Testis (tissue), 3 donors: ENCODE measurements around the gene GRM4. TPM values are rescaled to one million over a fixed set of nuclear protein-coding genes. Genes with fewer than 3 reads are reported as not detected.

ENCODE experiments used
- DNase-seq: peaks from one replicate; pipeline ENCODE4 v3.0.0-alpha.2; 2019
- H3K27ac ChIP-seq, 2 donors: fragments of 200-600 bp; sonication (generic); one replicate each; pipeline ENCODE4 v1.5.1; 2019
- H3K27me3 ChIP-seq: fragments of 200-600 bp; sonication (generic); one replicate; pipeline ENCODE4 v1.5.1; 2019
- H3K36me3 ChIP-seq: fragments of 200-600 bp; sonication (generic); one replicate; pipeline ENCODE4 v1.5.1; 2017; ENCODE audit warnings: low read depth; ENCODE audit errors: missing control alignments
- H3K4me1 ChIP-seq: fragments of 200-600 bp; sonication (generic); one replicate; pipeline ENCODE4 v1.5.1; 2019
- H3K4me3 ChIP-seq, 2 donors: fragments of 200-600 bp; sonication (generic); one replicate each; pipeline ENCODE4 v1.5.1; 2017 to 2019
- H3K9me3 ChIP-seq: fragments of 200-600 bp; sonication (generic); one replicate; pipeline ENCODE4 v1.5.1; 2017
- CTCF ChIP-seq, 3 experiments: fragments of 450-650 bp in 2 of 3; fragments of 200-600 bp in 1 of 3; sonication (generic) in 1 of 3; IDR thresholded peaks; one replicate each; pipeline ENCODE4 v1.5.1; 2016 to 2019; ENCODE audit warnings: antibody characterized with exemption in 3 of 3, mild to moderate bottlenecking in 2 of 3, moderate library complexity in 1 of 3
- POLR2A ChIP-seq: fragments of 450-650 bp; IDR thresholded peaks from one replicate; pipeline ENCODE4 v1.6.1; 2017; ENCODE audit warnings: antibody characterized with exemption, mild to moderate bottlenecking, moderate library complexity
- WGBS, 2 donors: methylation state at CpG; one replicate each; pipeline ENCODE4 v1.1.5; 2018; 5-methylcytosine and 5-hydroxymethylcytosine counted together
- intact Hi-C: fragments of 100-400 bp; cut with DNase I; formaldehyde crosslinking; loops from one replicate; pipeline ENCODE4 v1.15.1; 2023; ENCODE audit warnings: low total_unique reads
- polyA plus RNA-seq: library from polyadenylated mRNA; stranded (reverse); fragments of 350-450 nt; fragmentation: Illumina TruSeq; extraction: RNeasy Lipid Tissue Mini Kit (QIAGEN cat#74804); gene quantifications from one replicate; pipeline ENCODE4 v1.2.3, GENCODE V29; 2014; ENCODE audit warnings: low read depth, low replicate concordance; ENCODE audit not compliant: insufficient read depth
- total RNA-seq, 2 donors: library from RNA; depleted of rRNA; stranded (reverse); fragments of >200 nt; gene quantifications; one replicate each; pipeline ENCODE4 v1.2.3, GENCODE V29; 2016

GRM4 gene
- total and polyA plus RNA-seq, 3 donors from 2014 or later = 1.6 to 3.5 (median 3.5) TPM

GRCh38 chr6:34113532-34113931 lies 32.4 kb downstream of the GRM4 start:
- DNase-seq = no peak
- intact Hi-C loops = no loop called here
- no peak overlapping the region for H3K4me3 ChIP-seq
- no peaks in the 10 kb centered on the region for H3K36me3 ChIP-seq
- H3K27ac ChIP-seq = no peak overlapping the region
- no peaks in the 10 kb centered on the region for H3K9me3 ChIP-seq
- TF ChIP-seq POLR2A (no peak), CTCF (IDR thresholded peaks at IDR 0.05) (no peak)
- 33 to 55% methylated on average over 3 of the region's 3 CpGs for whole genome bisulfite sequencing, 2 donors
- H3K27me3 ChIP-seq = no peaks in the 10 kb centered on the region
- no peaks in the 10 kb centered on the region for H3K4me1 ChIP-seq

GRCh38 chr6:34112126-34112525 lies 33.8 kb downstream of the GRM4 start:
- Histone ChIP-seq H3K27ac (no peak overlapping the region), H3K27me3 (no peaks in the 10 kb centered on the region), H3K4me3 (no peak overlapping the region), H3K9me3 (no peaks in the 10 kb centered on the region), H3K36me3 (no peaks in the 10 kb centered on the region), H3K4me1 (no peaks in the 10 kb centered on the region)
- intact Hi-C loops = no loop called here
- no peak for DNase-seq
- 50 to 68% methylated on average over 5 of the region's 5 CpGs for WGBS, 2 donors
- no peak for TF ChIP-seq CTCF (IDR thresholded peaks at IDR 0.05)

- Histone ChIP-seq H3K27ac (no peak overlapping the region), H3K27me3 (no peaks in the 10 kb centered on the region), H3K4me1 (no peaks in the 10 kb centered on the region), H3K36me3 (no peaks in the 10 kb centered on the region), H3K9me3 (no peaks in the 10 kb centered on the region), H3K4me3 (no peak overlapping the region)
- intact Hi-C loops = no loop called here
- DNase-seq = no peak
- TF ChIP-seq CTCF (IDR thresholded peaks at IDR 0.05) = no peak
- no peak for TF ChIP-seq POLR2A
- WGBS, 2 donors = 56 to 67% methylated on average over 3 to 6 of the region's 6 CpGs
Measured at GRCh38 chr6:34110610-34111009, 35.3 kb downstream of the GRM4 start.

GRCh38 chr6:34108176-34108575 lies 37.7 kb downstream of the GRM4 start:
- no peaks in the 10 kb centered on the region for H3K27me3 ChIP-seq
- no peak overlapping the region for H3K4me3 ChIP-seq
- no peak overlapping the region for H3K27ac ChIP-seq
- H3K4me1 ChIP-seq = no peaks in the 10 kb centered on the region
- TF ChIP-seq POLR2A = no peak
- no peak for TF ChIP-seq CTCF (IDR thresholded peaks at IDR 0.05)
- 89 to 90% methylated on average over 9 of the region's 9 CpGs for WGBS, 2 donors
- no peaks in the 10 kb centered on the region for H3K36me3 ChIP-seq
- no peak for DNase-seq
- H3K9me3 ChIP-seq = no peaks in the 10 kb centered on the region
- intact Hi-C loops = no loop called here

- 49 to 63% methylated on average over 3 to 5 of the region's 5 CpGs for WGBS, 2 donors
- no peak for TF ChIP-seq CTCF (IDR thresholded peaks at IDR 0.05)
- no peaks in the 10 kb centered on the region for H3K9me3 ChIP-seq
- no peak overlapping the region for H3K27ac ChIP-seq
- no peak overlapping the region for H3K4me3 ChIP-seq
- intact Hi-C loops = no loop called here
- DNase-seq = no peak
- H3K36me3 ChIP-seq = no peaks in the 10 kb centered on the region
- no peaks in the 10 kb centered on the region for H3K27me3 ChIP-seq
- no peaks in the 10 kb centered on the region for H3K4me1 ChIP-seq
Measured at GRCh38 chr6:34106900-34107299, 39.0 kb downstream of the GRM4 start.
